GM19351 (cell line): ENCODE measurements around the gene KRTAP4-2.
"Not testable (repeated sequence)": the region's sequence is repeated elsewhere in the genome, so short reads cannot be mapped to it uniquely, and the experiment has no call there.

Experiments used
- ATAC-seq: cut with Tn5 transposase; IDR thresholded peaks from one replicate; pipeline ENCODE4 v1.9.1; 2021; ENCODE audit warnings: mild to moderate bottlenecking, moderate library complexity; ENCODE audit not compliant: unreplicated experiment

Gene KRTAP4-2

GRCh38 chr17:41163828-41164227 lies 14.2 kb downstream of the KRTAP4-2 start:
- no peak for ATAC-seq

GRCh38 chr17:41160648-41161047 lies 17.4 kb downstream of the KRTAP4-2 start, which contains the start of gene KRTAP4-4:
TSS of gene KRTAP4-4 (minus strand) at chr17:41160748. CDS start at chr17:41160691, 57 bp downstream.
- no peak for ATAC-seq

- ATAC-seq: not testable (repeated sequence)
These were observed 17.8 kb downstream of the KRTAP4-2 start for GRCh38 chr17:41160190-41160589.

DNA sequence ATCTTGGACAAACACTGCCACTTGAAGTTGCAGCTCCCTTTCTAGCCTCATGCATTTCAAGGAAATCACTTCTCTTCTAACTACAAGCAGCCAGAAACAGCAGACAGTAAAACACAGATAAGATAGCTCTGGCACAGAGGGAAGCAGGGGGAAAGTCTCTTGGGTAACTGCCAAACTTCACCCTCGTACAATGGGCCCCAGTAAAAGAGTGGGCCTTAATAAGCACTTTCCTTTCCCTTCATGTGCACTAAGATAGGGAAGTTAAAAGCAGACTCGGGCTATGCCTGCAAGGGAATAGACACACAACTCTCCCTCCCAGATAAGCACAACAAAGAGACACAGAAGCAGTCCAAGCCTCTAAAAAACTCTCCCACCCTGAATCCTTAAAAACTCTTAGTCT lies 24.2 kb downstream of the KRTAP4-2 start:
- no peak for ATAC-seq

GRCh38 chr17:41151525-41151924 lies 26.5 kb downstream of the KRTAP4-2 start:
- no peak for ATAC-seq

GRCh38 chr17:41150026-41150425 lies 28.0 kb downstream of the KRTAP4-2 start:
- ATAC-seq: no peak

GRCh38 chr17:41149652-41149985 lies 28.4 kb downstream of the KRTAP4-2 start, which contains the start of gene KRTAP4-5:
TSS of gene KRTAP4-5 (minus strand) at chr17:41149825. CDS start at chr17:41149767, 58 bp downstream.
- no peak for ATAC-seq

DNA sequence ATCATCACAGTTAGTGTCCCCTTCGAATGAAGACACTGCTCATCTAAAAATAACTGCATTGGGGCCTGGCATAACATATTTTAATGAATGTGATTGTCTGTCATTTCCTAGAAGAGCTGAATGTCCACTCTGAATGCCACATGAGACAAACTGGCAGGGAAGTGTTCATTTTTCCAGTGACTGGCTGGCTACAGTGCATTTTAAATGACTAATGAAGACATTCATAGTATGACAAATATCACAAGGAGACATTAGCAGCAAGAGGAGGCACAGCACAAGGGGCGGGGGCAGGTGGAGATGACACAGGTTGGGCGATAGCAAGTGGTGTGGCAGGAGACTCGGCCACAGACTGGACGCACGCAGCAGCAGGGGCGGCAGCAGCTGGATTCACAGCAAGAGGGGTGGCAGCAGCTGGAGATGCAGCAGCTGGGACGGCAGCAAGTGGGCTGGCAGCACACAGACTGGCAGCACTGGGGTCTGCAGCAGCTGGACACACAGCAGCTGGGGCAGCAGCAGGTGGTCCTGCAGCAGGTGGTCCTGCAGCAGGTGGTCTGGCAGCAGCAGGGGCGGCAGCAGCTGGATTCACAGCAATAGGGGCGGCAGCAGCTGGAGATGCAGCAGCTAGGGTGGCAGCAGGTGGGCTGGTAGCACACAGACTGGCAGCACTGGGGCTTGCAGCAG lies 28.9 kb downstream of the KRTAP4-2 start:
- not testable (repeated sequence) for ATAC-seq

GRCh38 chr17:41147531-41148204 lies 30.4 kb downstream of the KRTAP4-2 start:
- no peak for ATAC-seq

DNA sequence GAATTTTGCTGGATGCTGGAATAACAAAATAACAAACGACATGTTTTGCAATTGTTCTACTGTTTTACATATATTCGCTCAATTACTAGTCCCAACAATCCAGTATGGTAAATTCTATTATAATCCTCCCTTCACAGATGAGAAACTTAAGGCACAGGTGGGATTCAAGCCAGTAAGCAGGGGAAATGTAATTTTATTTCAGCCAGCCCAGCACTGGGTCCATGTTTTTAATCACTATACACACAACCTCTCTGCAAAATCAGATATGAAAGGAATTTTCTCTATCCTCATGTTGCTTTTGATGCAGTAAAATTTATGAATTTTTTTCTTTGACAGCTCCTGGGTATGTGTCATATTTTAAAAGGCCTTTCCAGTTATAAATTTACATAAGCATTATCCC lies 32.8 kb downstream of the KRTAP4-2 start:
- no peak for ATAC-seq

DNA sequence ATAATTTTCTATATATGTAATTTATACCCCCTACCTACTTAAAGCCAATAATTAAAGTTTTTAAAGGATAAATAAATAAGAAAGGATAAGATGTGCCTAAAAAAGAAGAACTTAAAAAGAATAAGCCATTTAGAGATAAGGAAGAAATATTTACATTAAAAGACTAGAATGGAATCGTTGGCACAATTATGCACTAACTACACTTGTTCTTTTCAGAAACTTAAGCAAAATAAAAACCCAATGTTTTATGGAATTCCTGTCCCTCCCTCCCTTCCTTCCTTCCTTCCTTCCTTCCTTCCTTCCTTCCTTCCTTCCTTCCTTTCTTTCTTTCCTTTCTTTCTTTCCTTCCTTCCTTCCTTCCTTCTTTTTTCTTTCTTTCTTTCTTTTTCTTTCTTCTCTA lies 33.2 kb downstream of the KRTAP4-2 start:
- no peak for ATAC-seq

DNA sequence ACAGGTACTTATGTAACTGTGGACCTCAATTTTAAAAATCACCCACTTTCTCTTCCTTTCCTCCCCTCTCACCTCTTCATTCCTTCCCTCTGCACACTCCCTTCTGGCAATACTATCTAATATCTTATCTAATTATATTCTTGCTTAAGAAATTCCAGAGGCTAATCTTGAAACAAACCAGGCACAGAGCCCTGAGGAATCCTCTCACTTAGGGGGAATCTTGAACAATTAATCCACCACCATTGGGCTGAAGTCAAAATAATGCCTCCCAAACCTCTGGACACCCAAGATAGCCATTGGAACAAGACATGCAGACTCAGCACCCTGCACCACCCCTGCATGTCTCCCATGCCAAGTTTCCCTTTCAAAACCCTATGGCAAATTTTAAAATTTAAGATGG lies 36.7 kb downstream of the KRTAP4-2 start:
- no peak for ATAC-seq

DNA sequence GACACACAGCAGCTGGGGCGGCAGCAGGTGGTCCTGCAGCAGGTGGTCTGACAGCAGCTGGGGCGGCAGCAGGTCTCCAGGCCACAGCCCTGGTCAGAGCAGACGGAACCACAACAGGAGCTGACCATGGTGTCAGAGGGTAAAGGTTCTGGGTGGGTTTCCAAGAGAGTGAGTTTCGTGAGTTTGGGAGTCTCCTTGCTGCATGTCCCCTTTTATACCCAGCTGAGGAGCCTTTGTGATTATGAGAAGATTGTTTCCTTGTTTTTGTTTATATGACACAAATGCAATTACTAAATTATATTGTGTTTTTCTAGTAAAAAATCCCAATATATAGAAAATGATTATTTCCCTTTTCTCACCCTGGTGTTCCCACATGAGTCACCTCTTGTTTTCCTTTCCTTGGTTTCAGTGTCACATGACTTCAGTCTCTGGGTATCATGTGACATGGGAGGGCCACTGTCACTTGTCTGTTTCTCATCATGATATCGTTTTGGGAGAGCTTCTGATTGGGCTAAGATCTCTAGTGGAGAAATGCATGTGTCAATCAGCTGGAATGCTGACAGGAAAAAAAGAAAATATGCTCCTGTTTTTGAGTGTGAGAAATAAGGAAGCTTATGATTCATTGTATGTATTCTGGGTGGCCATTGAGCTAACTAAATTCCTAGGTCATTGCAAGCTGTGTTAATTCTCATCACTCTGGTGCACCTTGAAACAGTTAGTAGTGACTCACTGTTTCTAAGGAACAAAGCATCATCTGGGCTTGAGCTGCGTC lies 37.5 kb downstream of the KRTAP4-2 start, which contains the start of gene KRTAP4-6:
TSS of gene KRTAP4-6 (minus strand) at position 185 of the 772 bp plus-strand sequence. CDS start at position 128, 57 bp downstream.
- no peak for ATAC-seq

- not testable (repeated sequence) for ATAC-seq
These were observed 38.2 kb downstream of the KRTAP4-2 start for GRCh38 chr17:41139865-41140264.

- ATAC-seq: no peak
These were observed 43.9 kb downstream of the KRTAP4-2 start for GRCh38 chr17:41133880-41134735.

DNA sequence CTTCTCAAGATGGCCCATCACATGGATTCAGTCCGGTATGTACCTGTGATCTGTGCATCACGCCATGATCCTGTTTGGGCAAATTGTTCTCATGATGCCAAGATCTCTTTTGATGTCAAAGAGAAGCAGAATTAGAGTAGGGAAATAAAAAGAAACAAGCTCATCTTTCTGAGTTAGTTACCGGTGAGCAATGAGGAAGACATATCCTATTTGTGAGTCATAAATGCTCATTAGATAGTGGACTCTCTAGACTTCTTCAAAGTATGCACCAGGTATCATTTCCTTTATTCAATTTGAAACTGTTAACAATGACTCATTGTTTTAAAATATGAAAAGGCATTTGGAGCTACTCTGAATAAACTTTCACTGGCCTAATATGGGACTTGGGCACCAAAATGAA lies 46.0 kb downstream of the KRTAP4-2 start:
- no peak for ATAC-seq
